HG03520 (cell line): ENCODE data around the gene PIKFYVE.
A peak's percentile ranks its signal among the peaks of the same experiment; 100 is the strongest.
"Not testable (repeated sequence)": the region's sequence is repeated elsewhere in the genome, so short reads cannot be mapped to it uniquely, and the experiment has no call there.

Source experiments
- ATAC-seq: cut with Tn5 transposase; IDR thresholded peaks from one replicate; pipeline ENCODE4 v1.9.1; 2021; ENCODE audit warnings: mild to moderate bottlenecking, moderate library complexity; ENCODE audit not compliant: unreplicated experiment

PIKFYVE gene

DNA sequence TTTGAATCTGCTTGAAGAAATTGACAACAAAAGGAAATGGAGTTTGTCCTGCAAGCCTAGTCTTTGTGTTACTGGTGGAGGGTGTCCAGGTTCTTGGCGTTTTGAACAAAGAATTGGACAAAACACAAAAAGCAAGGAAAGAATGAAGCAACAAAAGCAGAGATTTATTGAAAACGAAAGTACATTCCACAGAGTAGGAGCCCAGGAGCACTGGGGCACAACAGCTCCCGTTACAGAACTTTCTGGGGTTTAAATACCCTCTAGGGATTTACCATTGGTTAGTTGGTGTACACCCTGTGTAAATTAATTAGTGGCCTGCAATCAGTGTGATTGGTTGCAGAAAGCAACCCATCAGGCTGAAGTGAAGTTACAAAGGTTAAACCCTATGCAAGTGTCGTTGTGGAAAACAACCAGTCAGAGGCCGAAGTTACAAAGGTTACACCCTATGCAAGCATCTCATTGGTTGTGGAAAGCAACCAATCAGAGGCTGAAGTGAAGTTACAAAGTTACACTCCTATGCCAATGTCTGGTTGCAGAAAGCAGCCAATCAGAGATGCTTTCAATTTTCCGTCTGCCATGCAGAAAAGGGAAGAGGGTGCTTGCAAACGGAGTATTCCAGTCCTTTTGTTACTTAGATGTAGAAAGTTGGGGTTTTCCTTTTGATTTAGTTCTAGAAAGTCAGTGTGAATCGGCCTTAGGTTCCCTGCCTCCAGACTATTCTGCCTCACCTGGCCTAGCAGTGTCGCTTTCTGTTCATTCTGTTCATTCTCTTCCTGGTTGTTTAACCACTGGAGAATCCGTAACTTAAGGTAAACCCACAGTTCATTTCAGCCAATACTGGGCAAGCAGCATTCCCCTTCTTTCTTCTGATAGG lies 92.9 kb downstream of the PIKFYVE start:
- no peak for ATAC-seq

- no peak for ATAC-seq
Observed at GRCh38 chr2:208359632-208359986, 93.6 kb downstream of the PIKFYVE start.

DNA sequence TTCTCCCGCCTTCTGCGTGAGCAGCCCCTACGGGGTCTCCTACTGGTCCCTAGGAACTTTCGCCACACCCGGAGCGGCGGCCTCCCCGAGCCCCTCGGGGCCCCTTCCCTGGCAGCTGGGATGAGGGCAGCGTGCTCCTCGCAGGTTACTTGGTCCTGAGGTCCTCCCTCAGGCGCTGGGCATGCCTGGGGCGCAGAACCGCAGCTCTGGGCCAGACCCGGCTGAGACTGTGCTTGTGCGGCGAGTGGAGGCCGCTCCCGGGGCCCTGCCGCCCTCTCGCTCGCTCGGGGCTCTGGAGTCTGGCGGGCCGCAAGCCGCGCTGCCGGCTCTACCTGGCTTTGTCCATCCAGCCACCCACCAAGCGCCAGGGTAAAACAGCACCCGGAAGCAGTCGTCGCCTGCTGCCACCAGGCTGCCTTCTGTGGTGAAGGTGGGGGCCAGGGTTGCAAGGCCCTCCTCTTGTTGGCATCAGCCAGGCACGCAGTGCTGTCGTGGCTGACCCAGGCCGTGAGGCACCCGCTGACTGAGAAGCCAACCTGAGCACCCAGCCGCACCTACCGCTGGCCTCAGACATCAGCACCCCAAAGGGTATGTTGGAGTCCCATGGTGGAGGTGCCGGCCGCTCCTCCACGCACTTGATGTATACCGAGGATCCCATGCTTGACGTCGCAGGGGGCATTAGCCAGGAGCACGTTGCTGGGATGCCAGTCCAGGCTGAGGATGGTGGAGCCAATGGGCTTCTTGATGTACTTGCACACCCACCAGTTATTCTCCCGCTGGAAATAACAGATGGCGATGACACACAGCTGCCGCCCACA lies 94.4 kb downstream of the PIKFYVE start:
- no peak for ATAC-seq

- ATAC-seq, result no peak
Observed at GRCh38 chr2:208361077-208361441, 95.0 kb downstream of the PIKFYVE start.

GRCh38 chr2:208363485-208363884 lies 97.4 kb downstream of the PIKFYVE start:
- peak; percentile 60 for ATAC-seq

GRCh38 chr2:208366215-208367127 lies 100.4 kb downstream of the PIKFYVE start:
- ATAC-seq, result peak; percentile 57

- ATAC-seq, result no peak
Observed at GRCh38 chr2:208369091-208369490, 103.0 kb downstream of the PIKFYVE start.

DNA sequence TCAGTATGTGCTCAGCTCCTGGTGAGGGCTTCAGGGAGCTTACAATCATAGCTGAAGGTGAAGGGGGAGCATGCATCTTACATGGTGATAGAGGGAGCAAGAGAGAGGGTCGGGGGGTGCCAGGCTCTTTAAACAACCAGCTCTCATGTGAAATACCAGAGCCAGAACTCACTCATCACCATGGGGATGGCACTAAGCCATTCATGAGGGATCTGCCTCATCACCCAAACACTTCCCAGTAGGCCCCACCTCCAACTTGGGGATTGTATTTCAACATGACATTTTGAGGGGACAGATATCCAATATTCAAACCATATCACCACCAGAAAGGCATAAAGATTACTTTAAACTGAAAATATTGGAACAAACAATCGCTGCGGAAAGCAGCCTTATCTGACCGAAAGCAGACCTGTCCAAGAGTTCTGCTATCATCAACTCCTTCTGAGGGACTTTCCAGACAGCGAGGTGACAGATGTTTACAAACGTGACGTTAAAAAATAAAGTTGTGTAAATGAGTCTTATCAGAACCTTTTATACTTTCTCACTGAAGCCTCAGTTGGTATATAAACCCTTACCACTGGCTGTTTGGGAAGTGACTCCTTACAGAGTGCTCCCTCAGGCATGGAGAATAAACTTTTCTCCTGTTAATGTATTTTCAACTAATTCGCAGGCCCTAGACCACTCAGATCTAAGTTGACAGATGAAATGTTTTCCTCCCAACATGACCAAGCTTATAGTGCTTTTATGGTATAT lies 105.0 kb downstream of the PIKFYVE start:
- ATAC-seq, result no peak

DNA sequence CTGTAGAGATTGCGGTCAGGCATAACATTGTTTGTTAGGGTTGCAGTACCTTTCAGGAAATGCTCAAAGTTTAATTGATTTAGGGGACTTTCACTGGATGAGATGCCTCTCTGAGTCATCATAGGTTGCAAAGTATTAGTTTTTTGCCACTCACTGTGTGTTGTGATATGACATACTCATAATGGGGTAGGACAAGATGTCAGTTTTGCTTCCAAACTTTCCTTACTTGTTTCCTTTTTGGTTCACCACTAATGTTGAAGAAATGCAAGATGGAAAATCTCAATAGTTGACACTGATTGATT lies 105.5 kb downstream of the PIKFYVE start:
- ATAC-seq, result no peak

GRCh38 chr2:208373460-208374089 lies 107.5 kb downstream of the PIKFYVE start:
- no peak for ATAC-seq

- ATAC-seq, result no peak
Observed at GRCh38 chr2:208375491-208376068, 109.5 kb downstream of the PIKFYVE start.

GRCh38 chr2:208377344-208377860 lies 111.3 kb downstream of the PIKFYVE start:
- ATAC-seq, result not testable (repeated sequence)

- ATAC-seq, result no peak
Observed at GRCh38 chr2:208379192-208379591, 113.1 kb downstream of the PIKFYVE start.

- ATAC-seq, result no peak
Observed at GRCh38 chr2:208384637-208385036, 118.6 kb downstream of the PIKFYVE start.

- ATAC-seq, result no peak
Observed at GRCh38 chr2:208386541-208386940, 120.5 kb downstream of the PIKFYVE start.

- no peak for ATAC-seq
Observed at GRCh38 chr2:208389940-208390339, 123.9 kb downstream of the PIKFYVE start.

DNA sequence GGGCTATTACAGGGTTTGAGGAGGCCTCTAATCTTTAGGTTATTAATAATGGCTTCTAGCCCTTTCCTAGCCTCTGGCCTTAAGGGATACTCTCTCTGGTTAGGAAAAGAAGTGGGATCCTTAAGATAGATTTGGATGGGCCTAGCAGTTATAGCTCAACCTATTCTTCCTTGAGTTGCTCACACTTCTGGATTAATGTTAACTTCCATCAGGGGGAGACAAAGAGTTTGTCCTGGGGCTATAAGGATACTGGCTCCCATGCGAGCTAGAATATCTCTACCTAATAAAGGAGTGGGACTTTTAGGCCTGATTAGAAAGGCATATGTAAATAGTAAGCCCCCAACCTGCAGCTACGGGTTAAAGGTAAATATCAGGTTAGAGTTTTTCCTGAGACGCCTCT lies 126.2 kb downstream of the PIKFYVE start:
- no peak for ATAC-seq

- ATAC-seq, result not testable (repeated sequence)
Observed at GRCh38 chr2:208396796-208397195, 130.7 kb downstream of the PIKFYVE start.

- no peak for ATAC-seq
Observed at GRCh38 chr2:208399201-208399600, 133.1 kb downstream of the PIKFYVE start.
